Naive thymus-derived CD8-positive, alpha-beta T cell (primary cell): Measurements from ENCODE around the gene PTK7. TPM values are rescaled to one million over a fixed set of nuclear protein-coding genes. Genes with fewer than 3 reads are reported as not detected.
"Not testable (repeated sequence)": the region's sequence is repeated elsewhere in the genome, so short reads cannot be mapped to it uniquely, and the experiment has no call there.

Experiments used
- ATAC-seq, 2 donors: fragments of 150-1000 bp; cut with Tn5 transposase in 1 of 2; sonication (Bioruptor Pico), chemical (Tn5 transposase) in 1 of 2; 1 replicate in 1 of 2; 2 replicates in 1 of 2; pipeline ENCODE4 v1.10.0; 2021; ENCODE audit warnings: mild to moderate bottlenecking in 2 of 2, moderate library complexity in 2 of 2
- POLR2A ChIA-PET: fragments of 350-600 bp; sonication (Branson Sonifier 250); formaldehyde crosslinking; loops from one replicate; lab custom pipeline; 2021; ENCODE audit warnings: antibody characterized with exemption; lab: Charles Lee
- DNase-seq, 10 donors: peaks; one replicate each; pipeline versions ENCODE4 v3.0.0 to v3.0.0-alpha.2; 2020 to 2022
- H3K27ac Mint-ChIP-seq, 10 donors: one replicate each; pipeline ENCODE4 v1.8.0; 2020 to 2022; ENCODE audit warnings: mild to moderate bottlenecking in 10 of 10, mixed read lengths in 10 of 10, moderate library complexity in 4 of 10, inconsistent platforms in 1 of 10
- H3K27me3 Mint-ChIP-seq, 5 donors: one replicate each; pipeline ENCODE4 v1.8.0; 2021 to 2022; ENCODE audit warnings: mixed read lengths in 5 of 5
- H3K36me3 Mint-ChIP-seq, 3 donors: one replicate each; pipeline ENCODE4 v1.8.0; 2020 to 2022; ENCODE audit warnings: mixed read lengths in 3 of 3, mild to moderate bottlenecking in 2 of 3, inconsistent platforms in 1 of 3
- H3K4me1 Mint-ChIP-seq, 4 donors: one replicate each; pipeline ENCODE4 v1.8.0; 2021 to 2022; ENCODE audit warnings: mixed read lengths in 4 of 4
- H3K4me3 Mint-ChIP-seq, 10 donors: one replicate each; pipeline ENCODE4 v1.8.0; 2020 to 2022; ENCODE audit warnings: mild to moderate bottlenecking in 10 of 10, mixed read lengths in 10 of 10, moderate library complexity in 6 of 10, inconsistent platforms in 1 of 10
- H3K9me3 Mint-ChIP-seq, 9 donors: one replicate each; pipeline ENCODE4 v1.8.0; 2020 to 2022; ENCODE audit warnings: mixed read lengths in 9 of 9, mild to moderate bottlenecking in 3 of 9, inconsistent platforms in 1 of 9, moderate library complexity in 1 of 9
- polyA plus RNA-seq, 3 donors: library from polyadenylated mRNA; unstranded; fragments of 300-500 nt; fragmentation: Illumina TruSeq; gene quantifications; one replicate each; pipeline ENCODE4 v1.2.3, GENCODE V29; 2021
- total RNA-seq, 8 experiments: library from RNA in 2 of 8; stranded (reverse) in 2 of 8; gene quantifications; one replicate each; pipeline ENCODE4 v1.2.3 and lab custom pipeline; 2021 to 2026

Gene PTK7
- total and polyA plus RNA-seq, 5 experiments from 2014 or later = 6.5 to 22.2 (median 14.8) TPM; not detected in 1

GRCh38 chr6:43125119-43125518, 49.0 kb downstream of the PTK7 start:
- ATAC-seq (no peak), DNase-seq (no peak)
- H3K36me3 Mint-ChIP-seq = no peaks in the 10 kb centered on the region
- no peak overlapping the region for H3K27ac Mint-ChIP-seq
- H3K4me1 Mint-ChIP-seq = peaks cover 0 to 1% (median 0%) of the 10 kb centered on the region in 4 donors
- H3K4me3 Mint-ChIP-seq = no peak overlapping the region
- H3K9me3 Mint-ChIP-seq = no peaks in the 10 kb centered on the region
- POLR2A ChIA-PET = no interaction called here
- H3K27me3 Mint-ChIP-seq = peaks cover 0 to 1% (median 0%) of the 10 kb centered on the region in 5 donors

- DNase-seq = no peak
- peak overlapping the region in 1 of 10 donors; percentile 22 for H3K27ac Mint-ChIP-seq
- POLR2A ChIA-PET = no interaction called here
- H3K27me3 Mint-ChIP-seq = peaks cover 0 to 1% (median 0%) of the 10 kb centered on the region in 5 donors
- peaks cover 0 to 1% (median 0%) of the 10 kb centered on the region in 4 donors for H3K4me1 Mint-ChIP-seq
- H3K36me3 Mint-ChIP-seq = no peaks in the 10 kb centered on the region
- no peak for ATAC-seq
- no peak overlapping the region for H3K4me3 Mint-ChIP-seq
- no peaks in the 10 kb centered on the region for H3K9me3 Mint-ChIP-seq
Observed at GRCh38 chr6:43125555-43125954, 49.4 kb downstream of the PTK7 start.

GRCh38 chr6:43127180-43127579, 51.1 kb downstream of the PTK7 start:
- Mint-ChIP-seq H3K27ac (no peak overlapping the region), H3K36me3 (no peaks in the 10 kb centered on the region), H3K4me1 (peaks cover 0 to 1% (median 0%) of the 10 kb centered on the region in 4 donors), H3K4me3 (no peak overlapping the region), H3K9me3 (no peaks in the 10 kb centered on the region), H3K27me3 (peaks cover 0 to 1% (median 0%) of the 10 kb centered on the region in 5 donors)
- POLR2A ChIA-PET = no interaction called here
- ATAC-seq (no peak), DNase-seq (no peak)

GRCh38 chr6:43127877-43128276, 51.8 kb downstream of the PTK7 start:
- Mint-ChIP-seq H3K36me3 (no peaks in the 10 kb centered on the region), H3K4me1 (peaks cover 0 to 1% (median 0%) of the 10 kb centered on the region in 4 donors), H3K27ac (no peak overlapping the region), H3K27me3 (peaks cover 0 to 1% (median 0%) of the 10 kb centered on the region in 5 donors), H3K4me3 (no peak overlapping the region), H3K9me3 (no peaks in the 10 kb centered on the region)
- ATAC-seq (no peak), DNase-seq (no peak)
- POLR2A ChIA-PET = no interaction called here

GRCh38 chr6:43128926-43129325, 52.8 kb downstream of the PTK7 start:
- Mint-ChIP-seq H3K27ac (no peak overlapping the region), H3K4me3 (no peak overlapping the region), H3K36me3 (no peaks in the 10 kb centered on the region), H3K27me3 (peaks cover 0 to 1% (median 0%) of the 10 kb centered on the region in 5 donors), H3K4me1 (peaks cover 0 to 1% (median 0%) of the 10 kb centered on the region in 4 donors), H3K9me3 (no peaks in the 10 kb centered on the region)
- no peak for DNase-seq
- POLR2A ChIA-PET = no interaction called here
- ATAC-seq = no peak

GRCh38 chr6:43129434-43130194, 53.5 kb downstream of the PTK7 start:
- Mint-ChIP-seq H3K9me3 (no peaks in the 10 kb centered on the region), H3K27ac (peak overlapping the region in 1 of 10 donors; percentile 70), H3K4me3 (no peak overlapping the region), H3K4me1 (peaks cover 0 to 1% (median 0%) of the 10 kb centered on the region in 4 donors), H3K36me3 (no peaks in the 10 kb centered on the region), H3K27me3 (peaks cover 0 to 1% (median 0%) of the 10 kb centered on the region in 5 donors)
- POLR2A ChIA-PET = no interaction called here
- DNase-seq (peak in 2 of 10 donors; percentile 7 to 11), ATAC-seq (peak in 1 of 2 donors; percentile 66)

GRCh38 chr6:43130429-43130828, 54.3 kb downstream of the PTK7 start:
- peaks cover 0 to 1% (median 0%) of the 10 kb centered on the region in 4 donors for H3K4me1 Mint-ChIP-seq
- no peaks in the 10 kb centered on the region for H3K9me3 Mint-ChIP-seq
- POLR2A ChIA-PET = no interaction called here
- ATAC-seq = no peak
- H3K36me3 Mint-ChIP-seq = no peaks in the 10 kb centered on the region
- DNase-seq = no peak
- H3K27me3 Mint-ChIP-seq = peaks cover 0 to 1% (median 0%) of the 10 kb centered on the region in 5 donors
- peak overlapping the region in 2 of 10 donors; percentile 32 to 84 for H3K27ac Mint-ChIP-seq
- H3K4me3 Mint-ChIP-seq = no peak overlapping the region

GRCh38 chr6:43131379-43131778, 55.3 kb downstream of the PTK7 start:
- H3K27ac Mint-ChIP-seq = peak overlapping the region in 2 of 10 donors; percentile 7 to 8
- H3K9me3 Mint-ChIP-seq, ATAC-seq, H3K27me3 Mint-ChIP-seq, H3K4me3 Mint-ChIP-seq, H3K36me3 Mint-ChIP-seq, DNase-seq, H3K4me1 Mint-ChIP-seq, POLR2A ChIA-PET: not testable (repeated sequence)

- peak overlapping the region in 2 of 10 donors; percentile 14 to 19 for H3K27ac Mint-ChIP-seq
- no peak overlapping the region for H3K4me3 Mint-ChIP-seq
- H3K4me1 Mint-ChIP-seq = peaks cover 11 to 25% (median 21%) of the 10 kb centered on the region in 4 donors
- DNase-seq (no peak), ATAC-seq (no peak)
- H3K9me3 Mint-ChIP-seq = no peaks in the 10 kb centered on the region
- H3K36me3 Mint-ChIP-seq = no peaks in the 10 kb centered on the region
- POLR2A ChIA-PET = no interaction called here
- no peaks in the 10 kb centered on the region for H3K27me3 Mint-ChIP-seq
Observed at GRCh38 chr6:43138267-43138666, 62.2 kb downstream of the PTK7 start.

- Mint-ChIP-seq H3K27ac (peak overlapping the region in 6 of 10 donors; percentile 10 to 91 (median 43)), H3K4me1 (peaks cover 16 to 34% (median 30%) of the 10 kb centered on the region in 4 donors)
- POLR2A ChIA-PET = interaction anchor here (0.7 kb wide), 1 partner anchor 84 kb away, joined by 4 read pairs; no protein-coding TSS in a partner anchor
- not testable (repeated sequence) for H3K36me3 Mint-ChIP-seq, H3K4me3 Mint-ChIP-seq, ATAC-seq, H3K9me3 Mint-ChIP-seq, H3K27me3 Mint-ChIP-seq, DNase-seq
Observed at GRCh38 chr6:43139973-43140372, 63.9 kb downstream of the PTK7 start.

- Mint-ChIP-seq H3K4me3 (peak overlapping the region in 7 of 10 donors; percentile 66 to 94 (median 88)), H3K36me3 (peaks cover 0 to 9% (median 5%) of the 10 kb centered on the region in 3 donors)
Observed at GRCh38 chr6:43141644-43142043, 65.5 kb downstream of the PTK7 start.

GRCh38 chr6:43142101-43142500, 66.0 kb downstream of the PTK7 start:
- ATAC-seq = peak; percentile 84 to 94

More at GRCh38 chr6:43141644-43142043, 65.5 kb downstream of the PTK7 start:
- ATAC-seq (no peak), DNase-seq (no peak)
- Mint-ChIP-seq H3K27ac (peak overlapping the region in 9 of 10 donors; percentile 89 to 100 (median 99)), H3K9me3 (no peaks in the 10 kb centered on the region), H3K27me3 (no peaks in the 10 kb centered on the region), H3K4me1 (peaks cover 16 to 40% (median 31%) of the 10 kb centered on the region in 4 donors)
- POLR2A ChIA-PET = interaction anchor here (1.7 to 3.7 kb wide), 8 partner anchors 82 to 262 kb away, joined by 5 to 34 read pairs (median 14); partner anchors contain the start of genes CNPY3, CUL7, KLC4 and KLHDC3

More at GRCh38 chr6:43142101-43142500, 66.0 kb downstream of the PTK7 start:
- H3K4me3 Mint-ChIP-seq = peak overlapping the region; percentile 26 to 94 (median 90)
- peak; percentile 12 to 86 (median 74) for DNase-seq
- peaks cover 16 to 40% (median 31%) of the 10 kb centered on the region in 4 donors for H3K4me1 Mint-ChIP-seq
- H3K9me3 Mint-ChIP-seq = no peaks in the 10 kb centered on the region
- H3K36me3 Mint-ChIP-seq = peaks cover 0 to 9% (median 5%) of the 10 kb centered on the region in 3 donors
- peak overlapping the region; percentile 76 to 100 (median 99) for H3K27ac Mint-ChIP-seq
- H3K27me3 Mint-ChIP-seq = no peaks in the 10 kb centered on the region
- POLR2A ChIA-PET = interaction anchor here (1.0 to 3.7 kb wide), 10 partner anchors 33 to 262 kb away, joined by 3 to 34 read pairs (median 12); partner anchors contain the start of genes CNPY3, CUL7, KLC4 and KLHDC3
